ENCODE data around the gene STARD13.

Gene STARD13

DNA sequence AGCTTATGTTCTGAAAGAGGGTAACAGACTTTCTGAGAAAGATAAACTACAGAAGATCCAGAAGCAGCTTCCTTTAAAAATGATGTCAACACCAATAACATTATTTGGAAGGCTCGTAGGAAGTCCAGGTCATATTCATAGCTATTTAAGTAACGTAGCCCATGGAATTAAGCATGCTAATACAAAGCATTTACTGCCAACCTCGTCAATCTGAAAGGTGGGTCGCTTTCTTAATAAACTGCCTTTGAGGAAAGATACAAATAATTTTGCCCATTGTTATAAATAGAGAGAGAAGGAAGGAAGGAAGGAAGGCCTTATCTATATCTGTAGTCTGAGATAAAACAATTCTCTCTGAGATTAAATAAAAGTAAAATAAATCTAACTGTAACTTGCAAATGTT, 80.3 kb downstream of the STARD13 start:
- H3K27ac ChIP-seq (replicated peaks), result no peak overlapping the region
- TF ChIP-seq POLR2AphosphoS5 (IDR thresholded peaks at IDR 0.05; ENCODE audit: low read depth), result no peak
- TF ChIP-seq GABPA (IDR thresholded peaks at IDR 0.05; ENCODE audit: low read depth), result no peak
- TF ChIP-seq, protein P1, sequence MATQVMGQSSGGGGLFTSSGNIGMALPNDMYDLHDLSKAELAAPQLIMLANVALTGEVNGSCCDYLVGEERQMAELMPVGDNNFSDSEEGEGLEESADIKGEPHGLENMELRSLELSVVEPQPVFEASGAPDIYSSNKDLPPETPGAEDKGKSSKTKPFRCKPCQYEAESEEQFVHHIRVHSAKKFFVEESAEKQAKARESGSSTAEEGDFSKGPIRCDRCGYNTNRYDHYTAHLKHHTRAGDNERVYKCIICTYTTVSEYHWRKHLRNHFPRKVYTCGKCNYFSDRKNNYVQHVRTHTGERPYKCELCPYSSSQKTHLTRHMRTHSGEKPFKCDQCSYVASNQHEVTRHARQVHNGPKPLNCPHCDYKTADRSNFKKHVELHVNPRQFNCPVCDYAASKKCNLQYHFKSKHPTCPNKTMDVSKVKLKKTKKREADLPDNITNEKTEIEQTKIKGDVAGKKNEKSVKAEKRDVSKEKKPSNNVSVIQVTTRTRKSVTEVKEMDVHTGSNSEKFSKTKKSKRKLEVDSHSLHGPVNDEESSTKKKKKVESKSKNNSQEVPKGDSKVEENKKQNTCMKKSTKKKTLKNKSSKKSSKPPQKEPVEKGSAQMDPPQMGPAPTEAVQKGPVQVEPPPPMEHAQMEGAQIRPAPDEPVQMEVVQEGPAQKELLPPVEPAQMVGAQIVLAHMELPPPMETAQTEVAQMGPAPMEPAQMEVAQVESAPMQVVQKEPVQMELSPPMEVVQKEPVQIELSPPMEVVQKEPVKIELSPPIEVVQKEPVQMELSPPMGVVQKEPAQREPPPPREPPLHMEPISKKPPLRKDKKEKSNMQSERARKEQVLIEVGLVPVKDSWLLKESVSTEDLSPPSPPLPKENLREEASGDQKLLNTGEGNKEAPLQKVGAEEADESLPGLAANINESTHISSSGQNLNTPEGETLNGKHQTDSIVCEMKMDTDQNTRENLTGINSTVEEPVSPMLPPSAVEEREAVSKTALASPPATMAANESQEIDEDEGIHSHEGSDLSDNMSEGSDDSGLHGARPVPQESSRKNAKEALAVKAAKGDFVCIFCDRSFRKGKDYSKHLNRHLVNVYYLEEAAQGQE (IDR thresholded peaks at IDR 0.05; ENCODE audit: insufficient replicate concordance, low read depth), result no peak
- TF ChIP-seq, protein P2, sequence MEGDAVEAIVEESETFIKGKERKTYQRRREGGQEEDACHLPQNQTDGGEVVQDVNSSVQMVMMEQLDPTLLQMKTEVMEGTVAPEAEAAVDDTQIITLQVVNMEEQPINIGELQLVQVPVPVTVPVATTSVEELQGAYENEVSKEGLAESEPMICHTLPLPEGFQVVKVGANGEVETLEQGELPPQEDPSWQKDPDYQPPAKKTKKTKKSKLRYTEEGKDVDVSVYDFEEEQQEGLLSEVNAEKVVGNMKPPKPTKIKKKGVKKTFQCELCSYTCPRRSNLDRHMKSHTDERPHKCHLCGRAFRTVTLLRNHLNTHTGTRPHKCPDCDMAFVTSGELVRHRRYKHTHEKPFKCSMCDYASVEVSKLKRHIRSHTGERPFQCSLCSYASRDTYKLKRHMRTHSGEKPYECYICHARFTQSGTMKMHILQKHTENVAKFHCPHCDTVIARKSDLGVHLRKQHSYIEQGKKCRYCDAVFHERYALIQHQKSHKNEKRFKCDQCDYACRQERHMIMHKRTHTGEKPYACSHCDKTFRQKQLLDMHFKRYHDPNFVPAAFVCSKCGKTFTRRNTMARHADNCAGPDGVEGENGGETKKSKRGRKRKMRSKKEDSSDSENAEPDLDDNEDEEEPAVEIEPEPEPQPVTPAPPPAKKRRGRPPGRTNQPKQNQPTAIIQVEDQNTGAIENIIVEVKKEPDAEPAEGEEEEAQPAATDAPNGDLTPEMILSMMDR (IDR thresholded peaks at IDR 0.05; ENCODE audit: insufficient read depth, low read length), result no peak
- TF ChIP-seq SPI1 (IDR thresholded peaks at IDR 0.05; ENCODE audit: borderline replicate concordance, low read depth), result no peak
- no peaks in the 10 kb centered on the region for H3K27me3 ChIP-seq (ENCODE audit: insufficient read depth, poor library complexity, severe bottlenecking)
- H3K4me3 ChIP-seq (replicated peaks; ENCODE audit: insufficient read depth, low read length), result no peak overlapping the region
- no peak for DNase-seq (ENCODE audit: low read depth in 1 of 2, low spot score in 1 of 2)

DNA sequence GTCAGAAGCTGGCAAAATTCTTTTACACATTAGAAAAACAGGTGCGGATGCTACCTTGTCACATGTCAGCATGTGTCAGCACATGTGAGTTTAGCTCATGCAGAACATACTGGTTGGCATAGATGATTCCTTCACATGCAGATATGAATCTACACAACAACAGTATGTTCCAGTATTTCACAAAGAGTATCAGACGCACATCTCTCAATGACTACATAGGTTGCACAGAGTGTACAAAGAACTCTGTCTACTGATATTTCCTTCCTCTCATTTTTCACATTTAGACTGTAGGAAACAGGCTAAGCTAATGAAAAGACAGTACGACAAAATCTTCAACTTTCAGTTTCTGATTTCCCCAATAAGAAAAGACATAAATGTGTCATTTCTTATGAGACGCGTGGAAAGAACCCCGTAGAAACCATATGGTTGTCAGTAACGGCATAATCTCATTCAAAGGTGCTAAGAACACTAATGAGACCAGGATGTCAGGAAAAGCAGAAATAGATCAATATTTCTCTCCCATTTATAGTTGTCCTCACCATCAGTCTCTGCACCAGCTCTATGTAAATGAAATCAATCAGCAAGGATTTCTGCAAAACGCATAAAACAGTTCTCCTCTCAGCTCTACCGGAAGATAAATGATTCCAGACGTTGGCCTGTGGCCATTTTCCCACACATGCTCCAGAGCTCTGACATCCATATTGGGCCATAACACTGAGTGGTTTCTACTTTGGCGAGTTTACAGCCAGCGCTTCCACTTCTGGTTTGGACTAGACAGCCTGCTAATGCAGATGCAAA, 81.2 kb downstream of the STARD13 start:
- Histone ChIP-seq H3K4me3 (replicated peaks; ENCODE audit: insufficient read depth, low read length) (no peak overlapping the region), H3K27ac (replicated peaks) (no peak overlapping the region), H3K27me3 (ENCODE audit: insufficient read depth, poor library complexity, severe bottlenecking) (no peaks in the 10 kb centered on the region)
- DNase-seq (ENCODE audit: low read depth in 1 of 2, low spot score in 1 of 2), result no peak
- TF ChIP-seq POLR2AphosphoS5 (IDR thresholded peaks at IDR 0.05; ENCODE audit: low read depth), result no peak
- TF ChIP-seq, protein P2 (IDR thresholded peaks at IDR 0.05; ENCODE audit: insufficient read depth, low read length), result no peak
- no peak for TF ChIP-seq SPI1 (IDR thresholded peaks at IDR 0.05; ENCODE audit: borderline replicate concordance, low read depth)
- TF ChIP-seq, protein P1 (IDR thresholded peaks at IDR 0.05; ENCODE audit: insufficient replicate concordance, low read depth), result no peak
- no peak for TF ChIP-seq GABPA (IDR thresholded peaks at IDR 0.05; ENCODE audit: low read depth)

DNA sequence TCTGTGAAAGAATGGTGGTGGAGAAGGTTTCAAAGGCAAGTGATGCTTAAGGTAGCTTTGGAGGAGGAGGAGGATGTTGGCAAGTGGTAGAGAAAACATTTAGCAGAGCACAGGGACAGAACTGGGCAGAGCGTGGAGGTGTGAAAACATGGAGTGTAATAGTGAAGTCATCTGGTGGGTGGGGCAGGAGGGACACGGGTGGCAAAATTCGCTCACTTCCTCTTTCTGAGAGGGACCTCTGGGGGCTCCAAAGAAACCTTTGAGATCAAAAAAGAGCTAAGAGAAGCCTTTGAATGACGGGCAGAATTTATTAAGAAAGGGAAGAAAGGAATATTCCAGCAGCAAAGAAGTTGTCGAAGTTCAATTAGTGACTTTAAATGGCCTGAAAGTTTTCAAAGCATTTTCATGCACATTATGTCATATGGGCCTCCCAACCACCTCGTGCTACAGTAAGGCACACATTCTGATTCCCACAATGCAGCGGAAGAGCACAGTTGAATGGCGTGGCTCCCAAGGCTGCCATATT, 82.8 kb downstream of the STARD13 start:
- no peak overlapping the region for H3K27ac ChIP-seq (replicated peaks)
- H3K4me3 ChIP-seq (replicated peaks; ENCODE audit: insufficient read depth, low read length), result no peak overlapping the region
- H3K27me3 ChIP-seq (ENCODE audit: insufficient read depth, poor library complexity, severe bottlenecking), result no peaks in the 10 kb centered on the region
- TF ChIP-seq, protein P1 (IDR thresholded peaks at IDR 0.05; ENCODE audit: insufficient replicate concordance, low read depth), result no peak
- TF ChIP-seq SPI1 (IDR thresholded peaks at IDR 0.05; ENCODE audit: borderline replicate concordance, low read depth), result peak; percentile 56; the same call in 1 of the 2 replicates
- no peak for DNase-seq (ENCODE audit: low read depth in 1 of 2, low spot score in 1 of 2)
